Ishikawa (cell line): ENCODE data around the gene PARVB.

ENCODE experiments used
- CEBPB ChIP-seq: IDR thresholded peaks from 2 replicates; pipeline ENCODE4 v1.6.1; 2012
- CREB1 ChIP-seq: IDR thresholded peaks from 2 replicates; pipeline ENCODE4 v1.6.1; 2012; ENCODE audit warnings: low read depth
- EP300 ChIP-seq: IDR thresholded peaks from 2 replicates; pipeline ENCODE4 v1.6.1; 2012; ENCODE audit warnings: borderline replicate concordance
- FOXM1 ChIP-seq: IDR thresholded peaks from 2 replicates; pipeline ENCODE4 v1.6.1; 2012; ENCODE audit warnings: low read depth, borderline replicate concordance
- MAX ChIP-seq: IDR thresholded peaks from 2 replicates; pipeline ENCODE4 v1.6.1; 2012
- NFIC ChIP-seq: IDR thresholded peaks from 2 replicates; pipeline ENCODE4 v1.6.1; 2012
- RAD21 ChIP-seq: IDR thresholded peaks from 2 replicates; pipeline ENCODE4 v1.6.1; 2012; ENCODE audit warnings: low read depth
- REST ChIP-seq: IDR thresholded peaks from 2 replicates; pipeline ENCODE4 v1.6.1; 2012; ENCODE audit warnings: low read depth, mild to moderate bottlenecking
- TAF1 ChIP-seq: IDR thresholded peaks from 2 replicates; pipeline ENCODE4 v1.6.1; 2012; ENCODE audit warnings: low read depth, mild to moderate bottlenecking
- USF1 ChIP-seq: IDR thresholded peaks from 2 replicates; pipeline ENCODE4 v1.6.1; 2012
- YY1 ChIP-seq: IDR thresholded peaks from 2 replicates; pipeline ENCODE4 v1.6.1; 2012; ENCODE audit warnings: low read depth
- ZBTB7A ChIP-seq: IDR thresholded peaks from 2 replicates; pipeline ENCODE4 v1.6.1; 2012; ENCODE audit warnings: low read depth

- no peak for TF ChIP-seq RAD21
- no peak for TF ChIP-seq FOXM1
- TF ChIP-seq YY1 = no peak
- TF ChIP-seq USF1 = no peak
- no peak for TF ChIP-seq REST
- no peak for TF ChIP-seq CEBPB
- TF ChIP-seq ZBTB7A = no peak
- TF ChIP-seq MAX = no peak
- TF ChIP-seq CREB1 = no peak
- TF ChIP-seq TAF1 = no peak
- TF ChIP-seq NFIC = no peak
- TF ChIP-seq EP300 = no peak
Measured at GRCh38 chr22:43978558-43978957, 45.5 kb upstream of the PARVB start.
